HEK293 (cell line): ENCODE measurements around the gene SEC61A2.

Experiments
- GLI4 ChIP-seq: fragments of 450-650 bp; formaldehyde crosslinking; IDR thresholded peaks from 2 replicates; pipeline ENCODE4 v1.5.1; 2016; ENCODE audit warnings: missing biosample characterization, missing genetic modification characterization
- RBAK ChIP-seq: fragments of 450-650 bp; formaldehyde crosslinking; IDR thresholded peaks from 2 replicates; pipeline ENCODE4 v1.5.1; 2016; ENCODE audit warnings: missing biosample characterization, missing genetic modification characterization
- SP3 ChIP-seq: fragments of 450-650 bp; formaldehyde crosslinking; IDR thresholded peaks from 2 replicates; pipeline ENCODE4 v1.5.1; 2016; ENCODE audit warnings: missing biosample characterization, missing genetic modification characterization
- ZBTB10 ChIP-seq: fragments of 450-650 bp; formaldehyde crosslinking; IDR thresholded peaks from 2 replicates; pipeline ENCODE4 v1.5.1; 2016; ENCODE audit warnings: missing biosample characterization, missing genetic modification characterization
- ZBTB21 ChIP-seq: fragments of 450-650 bp; formaldehyde crosslinking; IDR thresholded peaks from 2 replicates; pipeline ENCODE4 v1.5.1; 2017; ENCODE audit warnings: missing biosample characterization, missing genetic modification characterization
- ZNF274 ChIP-seq, 2 experiments: fragments of 200-500 bp in 1 of 2; fragments of 450-650 bp in 1 of 2; sonication (Bioruptor generic) in 1 of 2; formaldehyde crosslinking in 1 of 2; IDR thresholded peaks; 2 replicates each; pipeline versions ENCODE4 v1.5.1 to v1.6.1; 2014 to 2016; ENCODE audit warnings: borderline replicate concordance in 1 of 2, inconsistent platforms in 1 of 2, low read length in 1 of 2, missing biosample characterization in 1 of 2, missing genetic modification characterization in 1 of 2
- ZNF670 ChIP-seq: fragments of 450-650 bp; formaldehyde crosslinking; IDR thresholded peaks from 2 replicates; pipeline ENCODE4 v1.5.1; 2016; ENCODE audit warnings: missing biosample characterization, missing genetic modification characterization, low read depth
- ZNF707 ChIP-seq: fragments of 450-650 bp; formaldehyde crosslinking; IDR thresholded peaks from 2 replicates; pipeline ENCODE4 v1.5.1; 2016; ENCODE audit warnings: missing biosample characterization, missing genetic modification characterization
- ZNF76 ChIP-seq: fragments of 450-650 bp; formaldehyde crosslinking; IDR thresholded peaks from 2 replicates; pipeline ENCODE4; 2016; ENCODE audit warnings: low read depth, missing biosample characterization, missing genetic modification characterization, borderline replicate concordance
- TF ChIP-seq, protein P1 (sequence below): fragments of 450-650 bp; formaldehyde crosslinking; IDR thresholded peaks from 2 replicates; pipeline ENCODE4 v1.5.1; 2016; ENCODE audit warnings: missing biosample characterization, missing genetic modification characterization
- TF ChIP-seq, protein P2 (sequence below): sonication (generic); formaldehyde crosslinking; IDR thresholded peaks from 2 replicates; pipeline ENCODE4 v1.8.1; 2022; ENCODE audit warnings: mild to moderate bottlenecking, moderate library complexity, missing genetic modification reagents
- TF ChIP-seq, protein P3 (sequence below): fragments of 450-650 bp; formaldehyde crosslinking; IDR thresholded peaks from 2 replicates; pipeline ENCODE4; 2016; ENCODE audit warnings: missing biosample characterization, missing genetic modification characterization
- TF ChIP-seq, protein P4 (sequence below): fragments of 450-650 bp; formaldehyde crosslinking; IDR thresholded peaks from 2 replicates; pipeline ENCODE4 v1.5.1; 2016; ENCODE audit warnings: missing biosample characterization, missing genetic modification characterization

DNA sequence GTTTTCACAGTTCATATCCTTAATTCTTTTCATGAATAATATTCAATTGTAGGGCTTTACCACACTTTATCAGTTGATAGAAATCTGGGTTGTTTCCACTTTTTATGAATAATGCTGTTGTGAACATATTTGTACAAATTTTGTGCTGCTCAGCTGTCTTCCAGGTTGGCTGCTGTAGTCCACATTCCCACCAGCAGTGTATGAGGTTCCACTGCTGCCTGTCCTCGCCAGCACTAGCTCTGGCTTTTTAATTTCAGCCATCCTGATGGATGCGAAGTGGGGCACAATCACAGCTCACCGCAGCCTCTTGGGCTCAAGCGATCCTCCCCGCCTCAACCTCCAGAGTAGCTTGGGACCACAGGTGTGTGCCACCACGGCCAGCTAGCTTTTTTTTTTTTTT, 33.5 kb downstream of the SEC61A2 start:
- TF ChIP-seq, protein P1, sequence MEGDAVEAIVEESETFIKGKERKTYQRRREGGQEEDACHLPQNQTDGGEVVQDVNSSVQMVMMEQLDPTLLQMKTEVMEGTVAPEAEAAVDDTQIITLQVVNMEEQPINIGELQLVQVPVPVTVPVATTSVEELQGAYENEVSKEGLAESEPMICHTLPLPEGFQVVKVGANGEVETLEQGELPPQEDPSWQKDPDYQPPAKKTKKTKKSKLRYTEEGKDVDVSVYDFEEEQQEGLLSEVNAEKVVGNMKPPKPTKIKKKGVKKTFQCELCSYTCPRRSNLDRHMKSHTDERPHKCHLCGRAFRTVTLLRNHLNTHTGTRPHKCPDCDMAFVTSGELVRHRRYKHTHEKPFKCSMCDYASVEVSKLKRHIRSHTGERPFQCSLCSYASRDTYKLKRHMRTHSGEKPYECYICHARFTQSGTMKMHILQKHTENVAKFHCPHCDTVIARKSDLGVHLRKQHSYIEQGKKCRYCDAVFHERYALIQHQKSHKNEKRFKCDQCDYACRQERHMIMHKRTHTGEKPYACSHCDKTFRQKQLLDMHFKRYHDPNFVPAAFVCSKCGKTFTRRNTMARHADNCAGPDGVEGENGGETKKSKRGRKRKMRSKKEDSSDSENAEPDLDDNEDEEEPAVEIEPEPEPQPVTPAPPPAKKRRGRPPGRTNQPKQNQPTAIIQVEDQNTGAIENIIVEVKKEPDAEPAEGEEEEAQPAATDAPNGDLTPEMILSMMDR: no peak
- TF ChIP-seq ZNF274 (IDR thresholded peaks at IDR 0.05; ENCODE audit: low read length) (no peak), ZNF274 (tag by site-specific recombination; IDR thresholded peaks at IDR 0.05; ENCODE audit: borderline replicate concordance) (no peak), ZBTB21 (tag by site-specific recombination) (no peak), ZNF76 (tag by site-specific recombination) (no peak), ZNF707 (tag by site-specific recombination) (no peak), GLI4 (tag by site-specific recombination) (no peak), SP3 (no peak), ZBTB10 (no peak), RBAK (tag by site-specific recombination) (no peak), ZNF670 (tag by site-specific recombination) (no peak)
- TF ChIP-seq, protein P2, sequence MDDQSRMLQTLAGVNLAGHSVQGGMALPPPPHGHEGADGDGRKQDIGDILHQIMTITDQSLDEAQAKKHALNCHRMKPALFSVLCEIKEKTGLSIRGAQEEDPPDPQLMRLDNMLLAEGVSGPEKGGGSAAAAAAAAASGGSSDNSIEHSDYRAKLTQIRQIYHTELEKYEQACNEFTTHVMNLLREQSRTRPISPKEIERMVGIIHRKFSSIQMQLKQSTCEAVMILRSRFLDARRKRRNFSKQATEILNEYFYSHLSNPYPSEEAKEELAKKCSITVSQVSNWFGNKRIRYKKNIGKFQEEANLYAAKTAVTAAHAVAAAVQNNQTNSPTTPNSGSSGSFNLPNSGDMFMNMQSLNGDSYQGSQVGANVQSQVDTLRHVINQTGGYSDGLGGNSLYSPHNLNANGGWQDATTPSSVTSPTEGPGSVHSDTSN: no peak
- TF ChIP-seq, protein P3, sequence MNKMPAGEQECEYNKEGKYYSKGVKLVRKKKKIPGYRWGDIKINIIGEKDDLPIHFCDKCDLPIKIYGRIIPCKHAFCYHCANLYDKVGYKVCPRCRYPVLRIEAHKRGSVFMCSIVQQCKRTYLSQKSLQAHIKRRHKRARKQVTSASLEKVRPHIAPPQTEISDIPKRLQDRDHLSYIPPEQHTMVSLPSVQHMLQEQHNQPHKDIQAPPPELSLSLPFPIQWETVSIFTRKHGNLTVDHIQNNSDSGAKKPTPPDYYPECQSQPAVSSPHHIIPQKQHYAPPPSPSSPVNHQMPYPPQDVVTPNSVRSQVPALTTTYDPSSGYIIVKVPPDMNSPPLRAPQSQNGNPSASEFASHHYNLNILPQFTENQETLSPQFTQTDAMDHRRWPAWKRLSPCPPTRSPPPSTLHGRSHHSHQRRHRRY (tag by site-specific recombination): no peak
- TF ChIP-seq, protein P4, sequence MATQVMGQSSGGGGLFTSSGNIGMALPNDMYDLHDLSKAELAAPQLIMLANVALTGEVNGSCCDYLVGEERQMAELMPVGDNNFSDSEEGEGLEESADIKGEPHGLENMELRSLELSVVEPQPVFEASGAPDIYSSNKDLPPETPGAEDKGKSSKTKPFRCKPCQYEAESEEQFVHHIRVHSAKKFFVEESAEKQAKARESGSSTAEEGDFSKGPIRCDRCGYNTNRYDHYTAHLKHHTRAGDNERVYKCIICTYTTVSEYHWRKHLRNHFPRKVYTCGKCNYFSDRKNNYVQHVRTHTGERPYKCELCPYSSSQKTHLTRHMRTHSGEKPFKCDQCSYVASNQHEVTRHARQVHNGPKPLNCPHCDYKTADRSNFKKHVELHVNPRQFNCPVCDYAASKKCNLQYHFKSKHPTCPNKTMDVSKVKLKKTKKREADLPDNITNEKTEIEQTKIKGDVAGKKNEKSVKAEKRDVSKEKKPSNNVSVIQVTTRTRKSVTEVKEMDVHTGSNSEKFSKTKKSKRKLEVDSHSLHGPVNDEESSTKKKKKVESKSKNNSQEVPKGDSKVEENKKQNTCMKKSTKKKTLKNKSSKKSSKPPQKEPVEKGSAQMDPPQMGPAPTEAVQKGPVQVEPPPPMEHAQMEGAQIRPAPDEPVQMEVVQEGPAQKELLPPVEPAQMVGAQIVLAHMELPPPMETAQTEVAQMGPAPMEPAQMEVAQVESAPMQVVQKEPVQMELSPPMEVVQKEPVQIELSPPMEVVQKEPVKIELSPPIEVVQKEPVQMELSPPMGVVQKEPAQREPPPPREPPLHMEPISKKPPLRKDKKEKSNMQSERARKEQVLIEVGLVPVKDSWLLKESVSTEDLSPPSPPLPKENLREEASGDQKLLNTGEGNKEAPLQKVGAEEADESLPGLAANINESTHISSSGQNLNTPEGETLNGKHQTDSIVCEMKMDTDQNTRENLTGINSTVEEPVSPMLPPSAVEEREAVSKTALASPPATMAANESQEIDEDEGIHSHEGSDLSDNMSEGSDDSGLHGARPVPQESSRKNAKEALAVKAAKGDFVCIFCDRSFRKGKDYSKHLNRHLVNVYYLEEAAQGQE (tag by site-specific recombination): no peak
